ENCODE data around the gene SLC19A1.
A peak's percentile ranks its signal among the peaks of the same experiment; 100 is the strongest.

SLC19A1 gene

GRCh38 chr21:45544449-45545235 is 2.4 kb upstream of the SLC19A1 start:
- Histone ChIP-seq H3K9ac (ENCODE audit: low read length) (no peak overlapping the region), H3K4me1 (ENCODE audit: control insufficient read depth, insufficient read depth, low read length) (peaks cover 5% of the 10 kb centered on the region), H3K27me3 (ENCODE audit: control insufficient read depth, insufficient read depth, low read length) (no peaks in the 10 kb centered on the region), H3K9me3 (ENCODE audit: control insufficient read depth, low read length) (no peaks in the 10 kb centered on the region), H3K4me3 (ENCODE audit: low read length) (no peak overlapping the region), H3K36me3 (ENCODE audit: control insufficient read depth, insufficient read depth, low read length) (no peaks in the 10 kb centered on the region)

- Histone ChIP-seq H3K9me3 (ENCODE audit: control insufficient read depth, low read length) (no peaks in the 10 kb centered on the region), H3K36me3 (ENCODE audit: control insufficient read depth, insufficient read depth, low read length) (no peaks in the 10 kb centered on the region), H3K4me1 (ENCODE audit: control insufficient read depth, insufficient read depth, low read length) (peaks cover 5% of the 10 kb centered on the region), H3K27me3 (ENCODE audit: control insufficient read depth, insufficient read depth, low read length) (no peaks in the 10 kb centered on the region), H3K4me3 (ENCODE audit: low read length) (no peak overlapping the region), H3K9ac (ENCODE audit: low read length) (no peak overlapping the region)
Observed at GRCh38 chr21:45543710-45544448, 1.6 kb upstream of the SLC19A1 start.

GRCh38 chr21:45543371-45543709 is 1.1 kb upstream of the SLC19A1 start:
- no peak overlapping the region for H3K4me3 ChIP-seq (ENCODE audit: low read length)
- H3K9me3 ChIP-seq (ENCODE audit: control insufficient read depth, low read length), result no peaks in the 10 kb centered on the region
- no peak overlapping the region for H3K9ac ChIP-seq (ENCODE audit: low read length)
- H3K4me1 ChIP-seq (ENCODE audit: control insufficient read depth, insufficient read depth, low read length), result peaks cover 5% of the 10 kb centered on the region
- H3K36me3 ChIP-seq (ENCODE audit: control insufficient read depth, insufficient read depth, low read length), result no peaks in the 10 kb centered on the region
- H3K27me3 ChIP-seq (ENCODE audit: control insufficient read depth, insufficient read depth, low read length), result no peaks in the 10 kb centered on the region

- H3K4me1 ChIP-seq (ENCODE audit: control insufficient read depth, insufficient read depth, low read length), result peaks cover 5% of the 10 kb centered on the region
- no peaks in the 10 kb centered on the region for H3K9me3 ChIP-seq (ENCODE audit: control insufficient read depth, low read length)
- no peaks in the 10 kb centered on the region for H3K27me3 ChIP-seq (ENCODE audit: control insufficient read depth, insufficient read depth, low read length)
- H3K9ac ChIP-seq (ENCODE audit: low read length), result peak overlapping the region; percentile 66
- no peak overlapping the region for H3K4me3 ChIP-seq (ENCODE audit: low read length)
- no peaks in the 10 kb centered on the region for H3K36me3 ChIP-seq (ENCODE audit: control insufficient read depth, insufficient read depth, low read length)
Observed at GRCh38 chr21:45542667-45543370, 579 bp upstream of the SLC19A1 start.

- H3K9ac ChIP-seq (ENCODE audit: low read length), result peak overlapping the region; percentile 1
- H3K27me3 ChIP-seq (ENCODE audit: control insufficient read depth, insufficient read depth, low read length), result no peaks in the 10 kb centered on the region
- no peaks in the 10 kb centered on the region for H3K9me3 ChIP-seq (ENCODE audit: control insufficient read depth, low read length)
- no peak overlapping the region for H3K4me3 ChIP-seq (ENCODE audit: low read length)
- no peaks in the 10 kb centered on the region for H3K36me3 ChIP-seq (ENCODE audit: control insufficient read depth, insufficient read depth, low read length)
- peaks cover 5% of the 10 kb centered on the region for H3K4me1 ChIP-seq (ENCODE audit: control insufficient read depth, insufficient read depth, low read length)
Observed at GRCh38 chr21:45541221-45542039, 810 bp downstream of the SLC19A1 start.

GRCh38 chr21:45540601-45540970 is 1.7 kb downstream of the SLC19A1 start:
- H3K4me3 ChIP-seq (ENCODE audit: low read length), result no peak overlapping the region
- no peaks in the 10 kb centered on the region for H3K27me3 ChIP-seq (ENCODE audit: control insufficient read depth, insufficient read depth, low read length)
- no peaks in the 10 kb centered on the region for H3K9me3 ChIP-seq (ENCODE audit: control insufficient read depth, low read length)
- H3K9ac ChIP-seq (ENCODE audit: low read length), result no peak overlapping the region
- no peaks in the 10 kb centered on the region for H3K36me3 ChIP-seq (ENCODE audit: control insufficient read depth, insufficient read depth, low read length)
- H3K4me1 ChIP-seq (ENCODE audit: control insufficient read depth, insufficient read depth, low read length), result peaks cover 5% of the 10 kb centered on the region

- Histone ChIP-seq H3K9ac (ENCODE audit: low read length) (no peak overlapping the region), H3K9me3 (ENCODE audit: control insufficient read depth, low read length) (no peaks in the 10 kb centered on the region), H3K27me3 (ENCODE audit: control insufficient read depth, insufficient read depth, low read length) (no peaks in the 10 kb centered on the region), H3K4me1 (ENCODE audit: control insufficient read depth, insufficient read depth, low read length) (peaks cover 10% of the 10 kb centered on the region), H3K4me3 (ENCODE audit: low read length) (no peak overlapping the region), H3K36me3 (ENCODE audit: control insufficient read depth, insufficient read depth, low read length) (no peaks in the 10 kb centered on the region)
Observed at GRCh38 chr21:45539796-45540600, 2.2 kb downstream of the SLC19A1 start.

- Histone ChIP-seq H3K4me1 (ENCODE audit: control insufficient read depth, insufficient read depth, low read length) (peaks cover 17% of the 10 kb centered on the region), H3K36me3 (ENCODE audit: control insufficient read depth, insufficient read depth, low read length) (no peaks in the 10 kb centered on the region), H3K27me3 (ENCODE audit: control insufficient read depth, insufficient read depth, low read length) (no peaks in the 10 kb centered on the region), H3K9ac (ENCODE audit: low read length) (no peak overlapping the region), H3K4me3 (ENCODE audit: low read length) (no peak overlapping the region), H3K9me3 (ENCODE audit: control insufficient read depth, low read length) (no peaks in the 10 kb centered on the region)
Observed at GRCh38 chr21:45539046-45539795, 3.0 kb downstream of the SLC19A1 start.

GRCh38 chr21:45538381-45539045 is 3.7 kb downstream of the SLC19A1 start:
- H3K9me3 ChIP-seq (ENCODE audit: control insufficient read depth, low read length), result no peaks in the 10 kb centered on the region
- no peaks in the 10 kb centered on the region for H3K36me3 ChIP-seq (ENCODE audit: control insufficient read depth, insufficient read depth, low read length)
- H3K27me3 ChIP-seq (ENCODE audit: control insufficient read depth, insufficient read depth, low read length), result no peaks in the 10 kb centered on the region
- no peak overlapping the region for H3K9ac ChIP-seq (ENCODE audit: low read length)
- H3K4me1 ChIP-seq (ENCODE audit: control insufficient read depth, insufficient read depth, low read length), result peaks cover 24% of the 10 kb centered on the region
- no peak overlapping the region for H3K4me3 ChIP-seq (ENCODE audit: low read length)

- Histone ChIP-seq H3K27me3 (ENCODE audit: control insufficient read depth, insufficient read depth, low read length) (no peaks in the 10 kb centered on the region), H3K9ac (ENCODE audit: low read length) (no peak overlapping the region), H3K36me3 (ENCODE audit: control insufficient read depth, insufficient read depth, low read length) (no peaks in the 10 kb centered on the region), H3K9me3 (ENCODE audit: control insufficient read depth, low read length) (no peaks in the 10 kb centered on the region), H3K4me1 (ENCODE audit: control insufficient read depth, insufficient read depth, low read length) (peaks cover 31% of the 10 kb centered on the region), H3K4me3 (ENCODE audit: low read length) (no peak overlapping the region)
Observed at GRCh38 chr21:45537746-45538291, 4.4 kb downstream of the SLC19A1 start.

Measured in mucosa of stomach (tissue), 1 donor.